Fibroblast of lung (primary cell): ENCODE measurements around the gene PHLDB1.

Experiments
- CTCF ChIP-seq, 2 donors: IDR thresholded peaks in 1 of 2; conservative IDR thresholded peaks in 1 of 2; 1 replicate in 1 of 2; 2 replicates in 1 of 2; pipeline ENCODE4 v1.5.1; 2011 to 2012; ENCODE audit warnings: low read length in 2 of 2, control low read depth in 1 of 2, inconsistent platforms in 1 of 2, low read depth in 1 of 2, mild to moderate bottlenecking in 1 of 2
- EZH2 ChIP-seq: IDR thresholded peaks from 2 replicates; pipeline ENCODE4 v1.5.1; 2012; ENCODE audit warnings: low read length, control low read depth, mild to moderate bottlenecking; ENCODE audit errors: missing control alignments

GRCh38 chr11:118661425-118662301, 54.2 kb downstream of the PHLDB1 start:
- TF ChIP-seq CTCF (conservative IDR thresholded peaks at IDR 0.05 in 1 of 2, IDR thresholded peaks at IDR 0.05 in 1 of 2; ENCODE audit: low read depth in 1 of 2, low read length in 2 of 2) = no peak
- TF ChIP-seq EZH2 = no peak
